Hematopoietic multipotent progenitor cell treated with erythropoietin and hydrocortisone succinate and interleukin-3 and kit ligand, for 17 days (in vitro differentiated cells): ENCODE data around the gene FBXO48.

ENCODE experiments used
- DNase-seq: peaks from one replicate; pipeline ENCODE4 v3.0.0-alpha.2; 2015; ENCODE audit warnings: low spot score

FBXO48 gene

GRCh38 chr2:68412127-68412819, 54.8 kb downstream of the FBXO48 start:
- DNase-seq: no peak

DNA sequence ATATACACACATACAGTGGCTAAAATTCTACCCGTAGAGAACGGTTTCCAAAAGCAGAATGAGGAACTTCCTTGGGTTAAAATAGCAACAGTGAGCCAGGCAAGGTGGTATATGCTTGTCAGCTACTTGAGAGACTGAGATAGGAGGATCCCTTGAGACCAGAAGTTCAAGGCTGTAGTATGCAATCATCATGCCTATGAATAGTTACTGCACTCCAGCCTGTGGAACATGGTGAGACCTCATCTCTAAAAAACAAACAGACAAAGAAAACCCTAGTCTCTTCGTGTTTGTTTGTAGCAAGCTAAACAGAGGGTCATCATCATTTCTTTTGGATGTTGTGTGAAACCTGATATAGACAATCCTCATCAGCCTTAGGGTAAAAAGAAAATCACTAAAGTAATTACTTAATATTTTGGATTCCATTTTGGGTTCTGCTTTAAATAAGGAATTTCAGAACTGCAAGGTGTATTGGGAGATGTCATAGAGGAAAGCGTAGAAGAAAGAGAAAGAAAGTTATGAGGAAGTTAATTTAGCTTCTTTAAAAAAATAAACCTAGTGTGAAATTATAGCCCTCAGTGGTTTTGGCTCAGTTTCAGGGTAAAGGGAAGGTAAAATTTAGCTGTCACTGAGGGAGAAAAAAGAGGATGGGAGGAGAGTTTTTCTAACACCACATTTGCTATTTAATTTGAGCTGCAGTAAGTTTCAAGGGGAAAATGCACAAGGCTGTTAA, 55.5 kb downstream of the FBXO48 start:
- no peak for DNase-seq
